ENCODE results near the gene DLGAP1. TPM values are rescaled to one million over a fixed set of nuclear protein-coding genes. Genes with fewer than 3 reads are reported as not detected.

DLGAP1 gene
- total and polyA plus RNA-seq, 4 donors, result 0.75 to 6.6 (median 3.6) TPM

GRCh38 chr18:3713708-3714107, 741.4 kb downstream of the DLGAP1 start:
- no peak for DNase-seq
- ATAC-seq (ENCODE audit: low FRiP score), result no peak
- H3K9me3 ChIP-seq (ENCODE audit: control insufficient read depth, low read length), result no peaks in the 10 kb centered on the region
- H3K27me3 ChIP-seq (ENCODE audit: control insufficient read depth in 1 of 2, insufficient read depth in 2 of 2, low read length in 1 of 2), result no peaks in the 10 kb centered on the region
- no peaks in the 10 kb centered on the region for H3K36me3 ChIP-seq (ENCODE audit: control insufficient read depth in 1 of 2, insufficient read depth in 2 of 2, low read length in 1 of 2)
- H3K4me3 ChIP-seq (ENCODE audit: low read length in 2 of 2), result no peak overlapping the region
- intact Hi-C loops (cut with DNase I), result no loop called here
- WGBS, 2 donors, result 89 to 96% methylated on average over 8 of the region's 8 CpGs
- no peaks in the 10 kb centered on the region for H3K4me1 ChIP-seq (ENCODE audit: control insufficient read depth in 1 of 2, insufficient read depth in 2 of 2, low read length in 2 of 2)
- no peak overlapping the region for H3K27ac ChIP-seq (ENCODE audit: low read depth in 1 of 2, low read length in 2 of 2)

- ATAC-seq (ENCODE audit: low FRiP score) (no peak), DNase-seq (no peak)
- no peak overlapping the region for H3K4me3 ChIP-seq (ENCODE audit: low read length in 2 of 2)
- no peak overlapping the region for H3K27ac ChIP-seq (ENCODE audit: low read depth in 1 of 2, low read length in 2 of 2)
- no peaks in the 10 kb centered on the region for H3K4me1 ChIP-seq (ENCODE audit: control insufficient read depth in 1 of 2, insufficient read depth in 2 of 2, low read length in 2 of 2)
- no peaks in the 10 kb centered on the region for H3K27me3 ChIP-seq (ENCODE audit: control insufficient read depth in 1 of 2, insufficient read depth in 2 of 2, low read length in 1 of 2)
- H3K9me3 ChIP-seq (ENCODE audit: control insufficient read depth, low read length), result no peaks in the 10 kb centered on the region
- intact Hi-C loops (cut with DNase I), result no loop called here
- WGBS, 2 donors, result 54 to 59% methylated on average over 4 of the region's 4 CpGs
- no peaks in the 10 kb centered on the region for H3K36me3 ChIP-seq (ENCODE audit: control insufficient read depth in 1 of 2, insufficient read depth in 2 of 2, low read length in 1 of 2)
These were observed 741.9 kb downstream of the DLGAP1 start for GRCh38 chr18:3713166-3713565.

DNA sequence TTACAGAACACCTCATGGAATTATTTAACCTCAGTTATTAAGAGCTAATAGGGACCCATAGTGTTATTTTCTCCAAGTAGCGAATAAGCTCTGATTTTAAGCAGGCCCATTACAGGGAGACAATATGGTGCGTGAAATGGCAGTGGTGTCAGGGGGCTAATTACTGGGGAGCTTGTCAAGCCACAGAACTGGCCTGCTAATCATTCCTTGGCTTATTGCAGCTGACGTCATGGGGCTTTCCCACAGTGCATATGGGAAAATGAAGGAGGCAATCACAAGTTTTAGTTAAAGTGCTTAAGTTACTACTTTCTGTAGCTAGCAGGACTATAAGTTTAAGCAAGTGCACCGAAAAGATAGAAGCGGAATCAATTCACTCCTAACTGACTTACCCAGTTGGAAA, 742.6 kb downstream of the DLGAP1 start:
- Histone ChIP-seq H3K4me3 (ENCODE audit: low read length in 2 of 2) (no peak overlapping the region), H3K4me1 (ENCODE audit: control insufficient read depth in 1 of 2, insufficient read depth in 2 of 2, low read length in 2 of 2) (no peaks in the 10 kb centered on the region), H3K27me3 (ENCODE audit: control insufficient read depth in 1 of 2, insufficient read depth in 2 of 2, low read length in 1 of 2) (no peaks in the 10 kb centered on the region), H3K9me3 (ENCODE audit: control insufficient read depth, low read length) (no peaks in the 10 kb centered on the region), H3K27ac (ENCODE audit: low read depth in 1 of 2, low read length in 2 of 2) (no peak overlapping the region), H3K36me3 (ENCODE audit: control insufficient read depth in 1 of 2, insufficient read depth in 2 of 2, low read length in 1 of 2) (no peaks in the 10 kb centered on the region)
- intact Hi-C loops (cut with DNase I), result no loop called here
- ATAC-seq (ENCODE audit: low FRiP score) (no peak), DNase-seq (no peak)
- WGBS, 2 donors, result 91 to 92% methylated on average over 5 of the region's 5 CpGs

GRCh38 chr18:3710712-3711301, 744.3 kb downstream of the DLGAP1 start:
- 7 to 8% methylated on average over 8 of the region's 8 CpGs for WGBS, 2 donors
- Histone ChIP-seq H3K27me3 (ENCODE audit: control insufficient read depth in 1 of 2, insufficient read depth in 2 of 2, low read length in 1 of 2) (no peaks in the 10 kb centered on the region), H3K27ac (ENCODE audit: low read depth in 1 of 2, low read length in 2 of 2) (no peak overlapping the region), H3K4me3 (ENCODE audit: low read length in 2 of 2) (no peak overlapping the region), H3K9me3 (ENCODE audit: control insufficient read depth, low read length) (no peaks in the 10 kb centered on the region), H3K36me3 (ENCODE audit: control insufficient read depth in 1 of 2, insufficient read depth in 2 of 2, low read length in 1 of 2) (no peaks in the 10 kb centered on the region), H3K4me1 (ENCODE audit: control insufficient read depth in 1 of 2, insufficient read depth in 2 of 2, low read length in 2 of 2) (no peaks in the 10 kb centered on the region)
- ATAC-seq (ENCODE audit: low FRiP score), result peak; percentile 80
- peak in 1 of 2 donors; percentile 81 for DNase-seq
- intact Hi-C loops (cut with DNase I), result no loop called here

GRCh38 chr18:3709205-3709604, 745.9 kb downstream of the DLGAP1 start:
- intact Hi-C loops (cut with DNase I), result loop anchor here (10.0 kb wide), 2 partner anchors 296 to 356 kb away; no protein-coding TSS in a partner anchor
- Histone ChIP-seq H3K9me3 (ENCODE audit: control insufficient read depth, low read length) (no peaks in the 10 kb centered on the region), H3K4me1 (ENCODE audit: control insufficient read depth in 1 of 2, insufficient read depth in 2 of 2, low read length in 2 of 2) (no peaks in the 10 kb centered on the region), H3K27ac (ENCODE audit: low read depth in 1 of 2, low read length in 2 of 2) (no peak overlapping the region), H3K36me3 (ENCODE audit: control insufficient read depth in 1 of 2, insufficient read depth in 2 of 2, low read length in 1 of 2) (no peaks in the 10 kb centered on the region), H3K4me3 (ENCODE audit: low read length in 2 of 2) (no peak overlapping the region), H3K27me3 (ENCODE audit: control insufficient read depth in 1 of 2, insufficient read depth in 2 of 2, low read length in 1 of 2) (no peaks in the 10 kb centered on the region)
- 61 to 64% methylated on average over 4 of the region's 4 CpGs for WGBS, 2 donors
- DNase-seq (no peak), ATAC-seq (ENCODE audit: low FRiP score) (no peak)

DNA sequence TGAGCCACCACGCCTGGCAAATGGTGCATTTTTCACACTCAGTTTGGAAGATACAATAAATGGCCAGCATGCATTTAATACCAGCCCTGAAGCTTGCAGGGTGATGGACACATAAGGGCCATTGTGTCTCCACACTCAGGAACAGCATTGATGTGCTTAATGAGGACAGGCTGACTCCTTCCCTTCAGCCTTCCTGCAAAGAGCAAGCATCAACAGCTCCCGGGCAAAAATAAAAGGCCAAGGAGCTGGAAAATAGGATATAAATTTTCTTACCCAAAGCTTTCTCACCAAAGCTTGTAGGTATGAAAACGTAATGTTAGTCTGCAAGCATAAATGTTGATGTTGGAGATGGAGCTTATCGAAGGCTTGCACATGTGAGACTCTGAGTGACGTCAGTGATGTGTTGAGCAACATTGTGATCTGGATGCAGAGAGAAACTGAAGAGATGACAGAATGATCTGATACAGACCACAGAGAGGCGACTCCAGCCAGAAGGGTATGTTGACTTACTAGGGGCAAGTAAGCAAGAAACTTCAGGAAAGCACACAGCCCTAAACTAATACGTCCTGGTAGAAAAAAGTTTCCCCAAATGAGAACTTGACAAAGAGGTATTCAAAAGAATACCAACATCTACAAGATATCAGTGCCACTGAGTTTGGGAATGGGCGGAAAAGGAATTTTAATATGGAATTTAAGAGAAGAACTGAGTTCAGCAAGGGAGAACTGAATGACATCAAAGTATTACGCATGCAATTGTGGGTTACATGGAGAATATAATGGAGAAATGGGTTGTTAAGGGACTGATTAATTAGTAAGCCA, 748.6 kb downstream of the DLGAP1 start:
- intact Hi-C loops (cut with DNase I), result loop anchor here (2.0 to 10.0 kb wide), 3 partner anchors 64 to 358 kb away; no protein-coding TSS in a partner anchor
- WGBS, 2 donors, result 43 to 48% methylated on average over 9 of the region's 9 CpGs

DNA sequence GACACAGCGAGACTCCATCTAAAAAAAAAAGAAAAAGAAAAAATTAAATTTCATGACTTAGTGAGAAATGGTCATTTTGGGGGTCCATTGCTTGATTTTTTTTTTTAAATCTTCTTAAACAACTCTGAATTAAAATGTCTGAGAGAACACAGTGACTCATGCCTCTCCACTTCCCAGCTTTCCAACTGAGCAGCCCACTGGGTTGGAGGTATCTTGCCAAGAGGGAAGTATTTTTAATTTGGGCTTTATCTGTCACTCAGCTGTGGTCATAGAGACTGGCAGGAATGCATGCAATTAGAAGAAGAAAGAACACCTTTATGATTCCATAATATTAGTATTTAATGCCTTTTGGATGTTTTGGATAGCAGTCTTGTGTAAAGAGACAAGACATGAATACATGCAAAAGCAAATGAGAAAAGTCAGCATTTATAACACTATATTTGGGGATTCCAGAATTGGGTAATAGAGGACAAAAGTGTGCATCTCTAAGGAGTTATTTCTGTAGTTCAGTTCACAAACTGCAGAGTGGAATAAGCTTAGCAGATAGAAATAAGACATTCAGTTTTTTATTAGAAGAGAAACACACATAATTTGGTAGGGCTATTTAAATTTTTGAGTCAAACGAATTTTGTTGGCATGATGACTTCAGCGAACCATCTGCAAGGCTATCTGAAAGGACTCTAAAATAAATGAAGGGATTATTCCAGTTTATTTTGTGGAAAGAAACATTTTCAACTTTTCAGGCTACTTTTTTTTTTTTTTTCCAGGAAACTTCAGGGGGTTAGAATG, 750.4 kb downstream of the DLGAP1 start:
- H3K9me3 ChIP-seq (ENCODE audit: control insufficient read depth, low read length), result no peaks in the 10 kb centered on the region
- H3K27ac ChIP-seq (ENCODE audit: low read depth in 1 of 2, low read length in 2 of 2), result no peak overlapping the region
- no peak for DNase-seq
- H3K4me3 ChIP-seq (ENCODE audit: low read length in 2 of 2), result no peak overlapping the region
- no peaks in the 10 kb centered on the region for H3K4me1 ChIP-seq (ENCODE audit: control insufficient read depth in 1 of 2, insufficient read depth in 2 of 2, low read length in 2 of 2)
- H3K36me3 ChIP-seq (ENCODE audit: control insufficient read depth in 1 of 2, insufficient read depth in 2 of 2, low read length in 1 of 2), result no peaks in the 10 kb centered on the region
- 65 to 71% methylated on average over 3 of the region's 3 CpGs for WGBS, 2 donors
- intact Hi-C loops (cut with DNase I), result loop anchor here (5.0 to 10.0 kb wide), 4 partner anchors 168 to 360 kb away; no protein-coding TSS in a partner anchor
- no peak for ATAC-seq (ENCODE audit: low FRiP score)
- H3K27me3 ChIP-seq (ENCODE audit: control insufficient read depth in 1 of 2, insufficient read depth in 2 of 2, low read length in 1 of 2), result no peaks in the 10 kb centered on the region

More for the DNA sequence above, 748.6 kb downstream of the DLGAP1 start:
- no peaks in the 10 kb centered on the region for H3K9me3 ChIP-seq (ENCODE audit: control insufficient read depth, low read length)
- ATAC-seq (ENCODE audit: low FRiP score), result no peak
- H3K27ac ChIP-seq (ENCODE audit: low read depth in 1 of 2, low read length in 2 of 2), result no peak overlapping the region
- H3K36me3 ChIP-seq (ENCODE audit: control insufficient read depth in 1 of 2, insufficient read depth in 2 of 2, low read length in 1 of 2), result no peaks in the 10 kb centered on the region
- no peaks in the 10 kb centered on the region for H3K4me1 ChIP-seq (ENCODE audit: control insufficient read depth in 1 of 2, insufficient read depth in 2 of 2, low read length in 2 of 2)
- no peaks in the 10 kb centered on the region for H3K27me3 ChIP-seq (ENCODE audit: control insufficient read depth in 1 of 2, insufficient read depth in 2 of 2, low read length in 1 of 2)
- no peak overlapping the region for H3K4me3 ChIP-seq (ENCODE audit: low read length in 2 of 2)
- no peak for DNase-seq

- WGBS, 2 donors, result 8 to 17% methylated on average over 7 of the region's 7 CpGs
- intact Hi-C loops (cut with DNase I), result loop anchor here (5.0 to 10.0 kb wide), 4 partner anchors 169 to 361 kb away; no protein-coding TSS in a partner anchor
- Histone ChIP-seq H3K36me3 (ENCODE audit: control insufficient read depth in 1 of 2, insufficient read depth in 2 of 2, low read length in 1 of 2) (no peaks in the 10 kb centered on the region), H3K27me3 (ENCODE audit: control insufficient read depth in 1 of 2, insufficient read depth in 2 of 2, low read length in 1 of 2) (no peaks in the 10 kb centered on the region), H3K4me1 (ENCODE audit: control insufficient read depth in 1 of 2, insufficient read depth in 2 of 2, low read length in 2 of 2) (no peaks in the 10 kb centered on the region), H3K9me3 (ENCODE audit: control insufficient read depth, low read length) (no peaks in the 10 kb centered on the region), H3K4me3 (ENCODE audit: low read length in 2 of 2) (no peak overlapping the region), H3K27ac (ENCODE audit: low read depth in 1 of 2, low read length in 2 of 2) (no peak overlapping the region)
- peak; percentile 73 to 83 for DNase-seq
- ATAC-seq (ENCODE audit: low FRiP score), result peak; percentile 69
These were observed 751.4 kb downstream of the DLGAP1 start for GRCh38 chr18:3703732-3704176.

Measured in aorta (tissue), 5 donors.